HG03520 (cell line): ENCODE results near the gene XPNPEP2.

Experiments
- ATAC-seq: cut with Tn5 transposase; IDR thresholded peaks from one replicate; pipeline ENCODE4 v1.9.1; 2021; ENCODE audit warnings: mild to moderate bottlenecking, moderate library complexity; ENCODE audit not compliant: unreplicated experiment

XPNPEP2 gene

DNA sequence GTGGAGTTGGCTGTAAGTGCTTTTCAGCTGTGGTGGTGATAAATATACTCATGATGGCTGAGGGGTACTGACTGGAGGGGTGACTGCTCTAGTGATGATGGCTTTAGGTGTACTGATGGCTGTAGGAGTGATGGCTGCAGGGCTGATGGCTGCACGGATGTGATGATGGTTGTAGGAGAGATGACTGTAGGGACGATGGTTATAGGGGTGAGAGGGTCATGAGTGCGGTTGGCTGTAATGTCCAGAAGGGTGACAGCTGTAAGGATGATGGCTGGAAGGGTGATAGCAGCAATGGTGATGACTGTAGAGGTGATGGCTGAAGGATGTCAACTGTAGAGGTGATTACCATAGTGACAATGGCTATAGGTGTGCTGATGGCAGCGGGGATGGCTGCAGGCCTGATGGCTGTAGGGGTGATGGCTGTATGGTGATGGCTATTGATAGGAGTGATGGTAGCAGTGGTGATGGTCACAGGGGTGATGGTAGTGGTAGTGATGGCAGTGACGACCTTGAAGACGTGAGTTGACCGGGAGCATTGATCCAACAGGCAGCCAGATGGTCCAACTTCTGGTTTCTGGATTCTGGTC lies 40.4 kb downstream of the XPNPEP2 start:
- ATAC-seq, result no peak

DNA sequence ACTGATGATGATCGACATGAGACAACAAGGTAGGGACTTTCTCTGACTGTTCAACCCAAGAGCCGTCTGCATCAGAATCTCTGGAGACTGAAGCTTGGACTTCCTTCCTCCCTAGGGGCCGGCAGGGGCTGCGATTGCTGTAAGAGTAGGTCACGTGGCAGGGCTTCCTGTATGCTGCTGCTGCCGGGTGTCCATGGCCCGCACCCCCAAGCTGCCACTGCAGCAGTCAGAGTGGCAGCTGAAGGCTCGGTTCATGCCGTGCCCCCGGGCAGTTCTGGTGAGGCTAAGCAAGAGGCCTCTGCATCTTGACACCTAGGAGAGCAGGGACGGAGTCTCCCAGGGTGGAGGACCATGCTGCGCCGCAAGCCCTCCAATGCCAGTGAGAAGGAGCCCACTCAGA lies 41.0 kb downstream of the XPNPEP2 start, which contains the start of gene SASH3:
SASH3 (plus strand) TSS at position 203 of the 400 bp plus-strand sequence; CDS start at position 352, 149 bp downstream.
- no peak for ATAC-seq

DNA sequence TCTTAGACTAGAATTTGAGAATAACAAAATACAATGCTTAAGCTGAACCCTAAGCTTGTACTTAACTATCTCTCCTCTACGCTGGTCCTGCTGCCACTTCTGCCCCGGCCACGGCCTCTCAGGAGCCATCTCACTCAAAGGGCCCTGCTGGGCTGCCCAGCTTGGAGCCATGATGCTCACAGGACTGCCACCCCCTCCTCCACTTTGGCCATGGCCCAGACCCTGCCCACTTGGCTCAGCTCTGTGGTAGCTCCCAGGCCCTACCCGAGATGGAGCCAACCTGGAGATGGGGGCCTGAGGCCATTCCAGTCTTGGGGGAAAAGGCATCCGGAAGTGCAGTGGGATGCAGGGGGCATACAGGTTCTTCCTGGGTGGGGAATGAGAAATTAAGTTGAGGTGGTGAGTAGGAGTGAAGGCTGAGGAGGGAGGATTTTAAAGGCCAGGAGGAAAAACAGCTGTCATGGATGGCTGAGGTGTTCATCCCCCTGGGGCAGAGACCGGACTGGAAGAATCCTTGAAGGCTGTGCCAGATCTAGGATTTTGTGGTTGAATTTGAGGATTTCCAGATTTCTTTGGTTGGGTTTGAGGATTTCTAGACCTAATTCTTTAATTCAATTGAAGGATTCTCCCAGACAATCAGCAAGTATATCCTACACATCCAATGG lies 41.8 kb downstream of the XPNPEP2 start:
- ATAC-seq, result no peak

DNA sequence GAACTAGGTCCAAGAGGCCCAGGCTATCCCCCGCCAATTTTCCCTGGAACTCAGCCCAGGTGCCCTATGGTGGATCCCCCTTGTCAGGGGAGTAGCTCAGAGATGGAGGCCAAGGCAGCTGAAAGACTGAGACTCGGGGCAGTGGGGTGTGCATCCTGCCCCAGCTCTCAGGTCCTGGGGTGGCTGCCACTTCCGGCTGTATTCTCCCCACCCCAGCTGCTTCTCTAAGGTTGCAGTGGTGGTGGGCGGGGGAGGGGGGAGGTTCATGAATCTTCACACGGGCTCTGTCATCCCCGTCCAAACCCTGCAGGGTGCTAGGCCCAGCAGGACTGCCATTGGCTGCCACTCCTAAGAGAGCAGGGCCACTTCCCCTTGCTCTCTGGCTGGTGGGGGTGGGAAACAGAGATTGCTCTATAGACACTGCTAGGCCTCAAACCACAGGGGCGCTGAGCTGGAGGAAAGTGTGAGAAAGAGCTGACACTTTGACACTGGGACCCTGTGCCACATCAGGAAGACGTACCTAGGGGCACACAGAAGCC lies 42.4 kb downstream of the XPNPEP2 start:
- peak; percentile 74 for ATAC-seq

- ATAC-seq, result no peak
Observed at GRCh38 chrX:129781680-129782495, 43.1 kb downstream of the XPNPEP2 start.

- no peak for ATAC-seq
Observed at GRCh38 chrX:129782706-129783105, 43.9 kb downstream of the XPNPEP2 start.

GRCh38 chrX:129783291-129783713 lies 44.5 kb downstream of the XPNPEP2 start:
- ATAC-seq, result no peak

DNA sequence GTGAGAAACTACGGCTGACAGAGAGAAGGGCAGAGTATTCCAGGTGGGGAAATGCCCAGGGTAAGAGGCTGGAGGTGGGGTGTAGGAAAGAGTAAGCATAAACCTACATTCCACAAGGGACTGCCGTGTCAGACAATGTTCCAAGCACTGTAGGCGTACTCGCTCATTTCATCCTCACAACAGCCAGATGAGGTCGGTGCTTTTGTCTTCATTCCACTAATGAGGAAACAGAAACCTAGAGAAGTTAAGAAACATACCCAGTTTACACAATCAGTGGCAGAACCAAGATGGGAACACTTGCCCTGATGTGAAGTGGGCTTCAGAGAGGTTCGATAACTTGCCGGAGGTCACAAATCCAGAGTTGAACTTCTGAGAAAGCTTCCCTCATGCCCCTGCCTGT lies 45.6 kb downstream of the XPNPEP2 start:
- ATAC-seq, result no peak

DNA sequence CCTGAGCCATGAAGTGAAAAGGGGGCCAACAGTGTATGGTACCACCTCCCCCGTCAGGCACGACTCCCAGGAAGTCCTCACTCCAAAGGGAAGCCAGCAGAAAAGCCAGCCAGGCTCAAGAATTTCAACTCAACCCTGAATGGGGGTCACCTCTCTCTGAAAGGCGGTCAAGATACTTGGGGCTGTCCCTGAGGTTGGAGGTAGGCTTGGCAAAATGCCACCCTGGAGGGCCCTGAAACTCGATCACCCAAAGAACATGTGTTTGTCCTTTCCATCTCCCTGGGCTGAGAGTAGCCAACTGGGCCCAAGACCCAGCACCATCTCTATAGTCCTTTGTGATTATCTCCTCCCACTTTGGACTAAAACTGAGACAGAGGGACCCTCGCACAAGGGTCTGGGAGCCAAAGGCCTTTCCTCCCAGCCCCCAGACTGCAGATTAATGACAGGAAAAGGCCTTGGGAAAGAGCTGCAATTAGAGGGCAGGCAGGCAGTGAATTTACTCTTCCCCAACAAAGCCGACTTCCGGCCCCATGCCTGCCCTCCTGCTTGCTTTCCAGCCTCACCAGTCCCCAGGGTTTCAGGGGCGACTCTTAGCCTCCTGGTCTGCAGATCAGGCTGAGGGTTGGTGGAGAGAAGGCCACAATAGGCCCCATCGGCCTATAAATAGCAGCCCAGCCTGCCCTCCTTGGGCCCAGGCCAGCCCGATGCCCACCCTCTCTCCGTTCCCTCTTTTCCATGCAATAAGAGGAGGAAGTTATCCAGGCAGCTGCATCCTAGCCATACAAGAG lies 46.6 kb downstream of the XPNPEP2 start:
- ATAC-seq, result no peak

DNA sequence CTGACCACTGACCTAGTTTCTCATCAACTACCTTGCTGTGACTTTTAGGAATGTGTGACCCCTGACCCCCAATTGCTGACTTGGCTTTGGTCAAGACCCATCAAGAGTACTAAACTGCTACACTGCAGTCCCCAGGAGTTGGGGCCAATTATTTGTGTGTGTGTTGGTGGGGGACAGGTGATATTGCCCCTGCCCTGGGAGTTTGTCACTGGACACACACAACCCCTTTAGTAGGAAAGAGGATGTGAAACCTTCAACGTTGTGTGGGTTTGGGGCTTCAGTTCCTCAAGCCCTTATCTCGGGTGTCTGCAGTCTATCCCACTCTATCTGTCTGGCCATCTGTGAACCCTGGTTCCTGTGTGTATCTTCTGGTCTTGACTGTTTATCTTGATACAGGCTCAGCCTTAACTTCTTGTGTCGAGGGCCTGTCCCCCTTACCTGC lies 47.5 kb downstream of the XPNPEP2 start:
- ATAC-seq, result peak; percentile 86

DNA sequence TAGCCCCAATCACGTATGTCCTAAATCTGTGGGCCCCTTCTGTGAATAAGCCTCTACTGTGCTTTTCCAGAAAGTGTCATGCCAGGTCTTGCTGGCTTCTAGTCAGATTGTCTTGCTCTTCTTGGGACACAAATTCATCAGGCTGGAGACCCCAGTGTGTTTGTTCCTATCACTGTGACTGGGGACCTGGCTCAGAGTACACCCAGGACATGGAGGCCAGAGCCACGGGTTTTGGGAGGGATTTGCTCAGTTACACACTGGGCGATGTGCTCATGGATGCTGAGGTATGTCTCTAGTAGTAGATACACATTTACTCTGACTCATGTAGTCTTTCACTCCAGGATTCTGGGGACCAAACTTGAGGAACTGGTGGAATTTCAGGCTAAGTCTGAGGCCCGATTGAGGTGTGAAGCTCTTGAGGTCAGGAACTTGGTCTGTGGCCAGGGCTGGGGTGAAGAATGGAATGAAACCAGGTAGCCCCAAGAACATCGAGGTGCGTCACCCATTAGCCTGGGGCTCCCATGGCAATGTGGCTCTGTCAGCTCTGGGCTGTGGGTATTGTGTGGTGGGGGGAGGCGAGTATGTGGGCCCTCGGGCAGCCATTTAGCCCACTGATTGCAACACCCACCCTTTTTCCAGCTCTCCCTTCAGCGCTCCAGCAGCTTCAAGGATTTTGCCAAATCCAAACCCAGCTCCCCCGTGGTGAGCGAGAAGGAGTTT lies 48.7 kb downstream of the XPNPEP2 start:
- ATAC-seq, result no peak

DNA sequence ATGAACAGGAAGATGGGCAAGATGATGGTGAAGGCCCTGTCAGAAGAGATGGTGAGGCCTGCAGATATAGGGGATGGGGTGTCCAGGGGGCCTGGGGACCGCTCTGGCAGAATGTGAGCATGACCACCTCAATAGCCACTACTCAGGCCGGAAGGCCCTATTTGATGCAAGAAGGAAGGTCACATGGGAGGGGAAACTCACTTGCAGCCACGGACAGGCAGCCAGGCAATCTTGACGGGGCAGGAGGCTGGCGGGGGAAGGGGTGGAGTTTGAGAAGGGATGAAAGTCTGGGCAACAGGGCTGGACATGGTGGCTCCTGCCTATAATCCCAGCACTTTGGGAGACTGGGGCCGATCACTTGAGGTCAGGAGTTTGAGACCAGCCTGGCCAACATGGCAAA lies 49.7 kb downstream of the XPNPEP2 start:
- no peak for ATAC-seq

DNA sequence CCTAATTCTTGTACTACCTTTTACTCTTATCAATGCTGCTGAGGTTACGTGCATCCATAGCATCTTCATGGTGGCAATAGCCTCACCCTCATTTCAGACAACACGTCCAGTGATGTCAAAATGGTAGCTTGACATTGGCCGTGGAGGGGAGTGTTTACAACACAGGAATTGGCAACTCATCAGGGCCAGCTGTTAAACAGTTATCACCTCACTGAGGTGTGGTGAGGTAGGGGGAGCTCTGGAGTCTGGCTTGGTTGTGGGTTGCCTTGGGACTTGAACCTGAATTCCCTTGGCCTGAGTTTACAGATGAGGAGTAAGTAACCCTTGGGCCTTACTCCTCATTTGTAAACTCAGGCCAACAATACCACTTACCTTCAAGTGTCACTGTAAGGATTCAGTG lies 51.4 kb downstream of the XPNPEP2 start:
- no peak for ATAC-seq

DNA sequence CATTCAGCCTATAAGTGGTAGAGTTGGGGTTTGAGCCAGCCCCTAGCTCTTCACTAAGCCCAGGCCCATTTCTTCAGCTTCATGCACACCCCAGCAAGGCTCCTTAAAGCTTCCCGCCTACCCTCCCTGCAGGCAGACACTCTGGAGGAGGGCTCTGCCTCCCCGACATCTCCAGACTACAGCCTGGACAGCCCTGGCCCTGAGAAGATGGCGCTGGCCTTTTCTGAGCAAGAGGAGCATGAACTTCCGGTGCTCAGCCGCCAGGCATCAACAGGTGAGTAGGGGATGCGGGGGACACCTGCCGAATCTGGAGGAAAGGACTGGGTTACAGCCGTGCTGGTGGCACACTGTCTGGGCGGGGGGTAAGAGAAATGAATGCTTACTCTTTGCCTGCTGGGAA lies 52.0 kb downstream of the XPNPEP2 start:
- ATAC-seq, result no peak

- no peak for ATAC-seq
Observed at GRCh38 chrX:129791336-129791735, 52.6 kb downstream of the XPNPEP2 start.

DNA sequence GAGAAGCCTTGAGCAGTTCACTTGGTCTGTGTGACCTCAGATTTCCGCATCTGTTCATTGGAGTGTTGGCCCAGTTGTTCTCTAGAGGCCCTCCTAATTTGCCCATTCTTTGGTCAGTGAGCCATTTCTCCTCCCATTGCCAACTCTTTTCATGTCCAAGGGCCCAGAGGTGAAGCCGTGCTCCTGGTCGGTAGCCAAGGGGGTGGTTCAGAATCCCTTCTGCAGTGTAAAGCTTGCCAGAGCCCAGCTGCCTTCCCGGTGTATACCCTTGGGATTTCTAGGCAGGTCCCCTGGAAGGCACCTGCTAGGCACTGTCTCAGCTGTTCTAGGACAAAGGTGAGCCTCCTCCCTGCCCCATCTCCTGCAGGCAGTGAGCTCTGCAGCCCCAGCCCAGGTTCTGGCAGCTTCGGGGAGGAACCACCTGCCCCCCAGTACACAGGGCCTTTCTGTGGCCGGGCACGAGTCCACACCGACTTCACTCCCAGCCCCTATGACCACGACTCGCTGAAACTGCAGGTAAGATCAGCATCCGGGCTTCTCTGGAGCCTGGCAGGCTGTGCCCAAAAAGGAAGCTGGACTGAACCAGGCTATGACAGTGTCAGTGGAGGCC lies 53.3 kb downstream of the XPNPEP2 start:
- no peak for ATAC-seq

DNA sequence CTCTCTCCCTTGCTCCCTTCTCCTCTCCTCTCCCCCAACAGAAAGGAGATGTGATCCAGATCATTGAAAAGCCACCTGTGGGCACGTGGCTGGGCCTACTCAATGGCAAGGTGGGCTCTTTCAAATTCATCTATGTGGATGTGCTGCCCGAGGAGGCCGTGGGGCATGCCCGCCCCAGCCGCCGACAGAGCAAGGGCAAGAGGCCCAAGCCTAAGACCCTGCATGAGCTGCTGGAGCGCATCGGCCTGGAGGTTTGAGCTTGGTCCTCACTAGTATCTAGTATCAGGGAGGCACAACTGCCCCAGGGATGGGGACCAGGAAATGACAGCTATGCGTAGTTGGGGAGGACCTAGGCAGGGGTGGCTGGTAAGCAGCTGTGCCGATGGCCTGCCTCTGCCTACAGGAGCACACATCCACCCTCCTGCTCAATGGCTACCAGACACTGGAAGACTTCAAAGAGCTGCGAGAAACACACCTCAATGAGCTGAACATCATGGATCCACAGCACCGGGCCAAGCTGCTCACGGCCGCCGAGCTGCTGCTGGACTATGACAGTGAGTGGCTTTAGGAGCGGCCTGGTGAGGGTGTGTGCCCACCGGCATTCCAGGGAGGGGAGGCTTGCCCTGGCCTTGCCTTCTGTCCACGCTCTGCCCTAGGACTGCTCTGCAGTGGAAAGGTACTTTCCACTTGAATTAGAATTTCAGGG lies 54.0 kb downstream of the XPNPEP2 start:
- ATAC-seq, result no peak

DNA sequence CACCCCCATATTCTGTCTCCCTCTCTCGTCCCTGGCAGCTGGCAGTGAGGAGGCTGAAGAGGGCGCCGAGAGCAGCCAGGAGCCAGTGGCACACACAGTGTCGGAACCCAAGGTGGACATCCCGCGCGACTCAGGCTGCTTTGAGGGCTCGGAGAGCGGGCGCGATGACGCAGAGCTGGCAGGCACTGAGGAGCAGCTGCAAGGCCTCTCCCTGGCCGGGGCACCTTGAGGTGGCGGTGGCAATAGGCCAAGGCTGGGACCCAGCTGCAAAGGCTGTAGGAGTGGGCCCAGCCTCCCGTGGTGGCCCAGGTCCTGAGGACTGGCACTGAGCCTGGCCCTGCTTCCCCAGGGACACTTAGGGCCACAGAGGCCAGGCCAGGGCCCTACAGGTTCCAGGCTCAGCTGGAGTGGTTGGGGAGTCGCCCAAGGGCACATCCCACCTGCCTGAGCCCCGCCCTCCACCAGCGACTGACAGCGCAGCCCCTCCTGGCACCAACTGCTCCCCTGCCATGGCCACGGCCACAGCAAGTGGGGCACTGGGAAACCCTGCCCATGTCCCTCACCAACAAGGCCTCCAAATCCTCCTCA lies 54.9 kb downstream of the XPNPEP2 start:
- no peak for ATAC-seq

- no peak for ATAC-seq
Observed at GRCh38 chrX:129795584-129795983, 56.8 kb downstream of the XPNPEP2 start.
